Ovary (tissue), 3 donors: Measurements from ENCODE around the gene WDR7.

Source experiments
- EP300 ChIP-seq: sonication (generic); formaldehyde crosslinking; IDR thresholded peaks from one replicate; pipeline ENCODE4 v1.6.1; 2017; ENCODE audit warnings: antibody characterized with exemption
- POLR2A ChIP-seq: fragments of 450-650 bp; IDR thresholded peaks from one replicate; pipeline ENCODE4 v1.6.1; 2017; ENCODE audit warnings: antibody characterized with exemption, mild to moderate bottlenecking, moderate library complexity
- TF ChIP-seq, protein P1 (sequence below), 3 donors: fragments of 450-650 bp in 2 of 3; fragments of 200-600 bp in 1 of 3; IDR thresholded peaks; one replicate each; pipeline versions ENCODE4 v1.5.1 to v1.8.0; 2016 to 2022; ENCODE audit warnings: antibody characterized with exemption in 3 of 3, mild to moderate bottlenecking in 1 of 3
- donor health status: DM: no; HTN: no; CAD: no.

DNA sequence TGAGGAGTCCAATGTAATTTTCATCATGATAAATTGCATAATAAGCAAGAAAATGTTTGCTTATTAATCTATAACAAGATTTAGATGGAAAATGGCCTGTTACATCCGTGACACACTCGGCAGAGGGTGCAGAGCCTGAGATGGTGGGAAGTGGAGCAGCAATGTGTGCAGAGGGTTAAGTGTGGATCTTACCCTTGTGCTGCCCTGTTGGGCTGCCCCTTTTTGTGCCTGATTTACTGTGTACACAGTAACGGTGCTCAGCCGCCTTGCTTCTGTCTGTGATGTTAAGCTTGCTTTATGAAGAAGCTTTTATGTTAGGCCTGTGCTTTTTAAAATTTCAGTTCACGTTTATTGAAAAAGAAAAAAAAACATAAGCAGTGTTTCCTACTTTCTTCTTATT lies 275.6 kb downstream of the WDR7 start:
- TF ChIP-seq, protein P1, sequence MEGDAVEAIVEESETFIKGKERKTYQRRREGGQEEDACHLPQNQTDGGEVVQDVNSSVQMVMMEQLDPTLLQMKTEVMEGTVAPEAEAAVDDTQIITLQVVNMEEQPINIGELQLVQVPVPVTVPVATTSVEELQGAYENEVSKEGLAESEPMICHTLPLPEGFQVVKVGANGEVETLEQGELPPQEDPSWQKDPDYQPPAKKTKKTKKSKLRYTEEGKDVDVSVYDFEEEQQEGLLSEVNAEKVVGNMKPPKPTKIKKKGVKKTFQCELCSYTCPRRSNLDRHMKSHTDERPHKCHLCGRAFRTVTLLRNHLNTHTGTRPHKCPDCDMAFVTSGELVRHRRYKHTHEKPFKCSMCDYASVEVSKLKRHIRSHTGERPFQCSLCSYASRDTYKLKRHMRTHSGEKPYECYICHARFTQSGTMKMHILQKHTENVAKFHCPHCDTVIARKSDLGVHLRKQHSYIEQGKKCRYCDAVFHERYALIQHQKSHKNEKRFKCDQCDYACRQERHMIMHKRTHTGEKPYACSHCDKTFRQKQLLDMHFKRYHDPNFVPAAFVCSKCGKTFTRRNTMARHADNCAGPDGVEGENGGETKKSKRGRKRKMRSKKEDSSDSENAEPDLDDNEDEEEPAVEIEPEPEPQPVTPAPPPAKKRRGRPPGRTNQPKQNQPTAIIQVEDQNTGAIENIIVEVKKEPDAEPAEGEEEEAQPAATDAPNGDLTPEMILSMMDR (IDR thresholded peaks at IDR 0.05) = no peak
- no peak for TF ChIP-seq POLR2A
- no peak for TF ChIP-seq EP300
